HG03565 (cell line): ENCODE measurements around the gene SPPL3.
A peak's percentile ranks its signal among the peaks of the same experiment; 100 is the strongest.
"Not testable (repeated sequence)": the region's sequence is repeated elsewhere in the genome, so short reads cannot be mapped to it uniquely, and the experiment has no call there.

Experiments
- ATAC-seq: cut with Tn5 transposase; IDR thresholded peaks from one replicate; pipeline ENCODE4 v1.9.1; 2021; ENCODE audit warnings: mild to moderate bottlenecking, moderate library complexity; ENCODE audit not compliant: unreplicated experiment

Gene SPPL3

DNA sequence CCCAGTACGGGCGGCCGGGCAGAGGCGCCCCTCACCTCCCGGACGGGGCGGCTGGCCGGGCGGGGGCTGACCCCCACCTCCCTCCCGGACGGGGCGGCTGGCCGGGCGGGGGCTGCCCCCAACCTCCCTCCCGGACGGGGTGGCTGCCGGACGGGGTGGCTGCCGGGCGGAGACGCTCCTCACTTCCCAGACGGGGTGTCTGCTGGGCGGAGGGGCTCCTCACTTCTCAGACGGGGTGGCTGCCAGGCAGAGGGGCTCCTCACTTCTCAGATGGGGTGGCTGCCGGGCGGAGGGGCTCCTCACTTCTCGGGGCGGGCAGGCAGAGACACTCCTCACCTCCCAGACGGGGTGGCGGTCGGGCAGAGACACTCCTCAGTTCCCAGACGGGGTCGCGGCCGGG, 172.0 kb downstream of the SPPL3 start:
- not testable (repeated sequence) for ATAC-seq

DNA sequence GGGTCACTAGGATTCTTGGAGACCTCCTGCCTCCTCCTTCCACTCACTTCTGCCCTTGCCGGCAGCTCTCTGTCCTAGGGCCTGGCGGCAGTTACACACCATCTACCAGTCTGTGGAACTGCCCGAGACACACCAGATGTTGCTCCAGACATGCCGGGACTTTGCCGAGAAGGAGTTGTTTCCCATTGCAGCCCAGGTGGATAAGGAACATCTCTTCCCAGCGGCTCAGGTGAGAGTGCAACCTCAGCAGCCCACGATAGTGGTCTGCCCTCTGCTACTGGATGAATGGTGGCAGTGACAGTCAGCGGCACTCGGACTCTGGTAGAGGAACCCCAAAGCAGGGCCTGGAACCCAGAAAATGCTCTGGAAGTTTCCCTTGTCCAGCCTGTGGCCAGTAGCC, 177.2 kb downstream of the SPPL3 start:
- ATAC-seq: no peak

DNA sequence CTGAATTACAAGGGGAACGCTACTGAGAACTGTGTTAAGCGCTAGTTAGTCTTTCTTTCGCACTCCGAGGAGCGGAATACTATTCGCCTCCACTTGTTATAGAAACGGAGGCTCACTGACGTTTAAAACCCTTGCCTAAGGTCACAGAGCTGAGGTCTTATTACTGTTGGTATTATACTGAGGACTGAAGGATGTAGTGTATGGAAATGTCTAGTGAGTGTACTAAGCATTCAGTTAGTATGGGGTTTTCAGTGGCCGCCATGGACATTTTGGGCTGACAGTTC, 177.7 kb downstream of the SPPL3 start:
- ATAC-seq: no peak

DNA sequence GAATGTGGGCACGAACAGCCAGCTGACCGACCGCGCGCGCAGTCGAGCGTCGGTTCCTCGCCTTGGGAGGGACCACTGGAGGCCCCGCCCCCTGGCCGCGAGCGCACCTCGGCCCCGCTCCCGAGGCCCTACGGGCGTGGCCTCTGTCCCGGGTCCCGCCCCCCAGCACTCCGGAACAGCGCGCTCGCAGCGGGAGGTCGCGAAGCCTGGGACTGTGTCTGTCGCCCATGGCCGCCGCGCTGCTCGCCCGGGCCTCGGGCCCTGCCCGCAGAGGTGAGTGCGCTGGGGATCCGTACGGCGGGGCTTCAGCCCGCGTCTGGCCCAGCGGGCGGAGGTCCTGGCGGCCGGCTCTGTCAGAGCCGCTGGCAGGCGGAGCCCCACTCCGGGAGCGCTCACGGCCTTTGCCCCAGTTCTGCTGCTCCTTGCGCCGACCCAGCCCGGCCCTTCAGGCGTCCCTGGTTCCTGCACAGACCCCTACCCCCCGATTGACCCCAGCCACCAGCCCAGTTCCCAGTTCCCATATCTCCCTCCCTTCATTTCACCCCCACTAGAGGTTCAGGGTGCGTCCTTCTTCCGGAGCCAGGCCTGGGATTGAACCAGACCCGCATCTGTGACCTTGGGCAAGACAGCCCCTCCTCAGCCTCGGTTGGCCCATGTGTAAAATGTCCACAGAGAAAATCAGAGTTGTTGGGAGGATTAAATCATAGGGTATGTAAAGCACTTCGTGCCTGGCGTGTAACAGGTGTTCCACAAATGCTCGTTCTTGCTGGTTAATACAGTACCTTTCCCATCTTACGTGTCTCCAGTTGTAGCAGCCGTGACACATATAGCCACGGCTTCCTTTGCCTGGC, 178.3 kb downstream of the SPPL3 start, which contains the start of gene ACADS:
ACADS (plus strand) TSS at position 168 of the 851 bp plus-strand sequence; CDS start at position 228, 60 bp downstream.
- ATAC-seq: peak; percentile 84

DNA sequence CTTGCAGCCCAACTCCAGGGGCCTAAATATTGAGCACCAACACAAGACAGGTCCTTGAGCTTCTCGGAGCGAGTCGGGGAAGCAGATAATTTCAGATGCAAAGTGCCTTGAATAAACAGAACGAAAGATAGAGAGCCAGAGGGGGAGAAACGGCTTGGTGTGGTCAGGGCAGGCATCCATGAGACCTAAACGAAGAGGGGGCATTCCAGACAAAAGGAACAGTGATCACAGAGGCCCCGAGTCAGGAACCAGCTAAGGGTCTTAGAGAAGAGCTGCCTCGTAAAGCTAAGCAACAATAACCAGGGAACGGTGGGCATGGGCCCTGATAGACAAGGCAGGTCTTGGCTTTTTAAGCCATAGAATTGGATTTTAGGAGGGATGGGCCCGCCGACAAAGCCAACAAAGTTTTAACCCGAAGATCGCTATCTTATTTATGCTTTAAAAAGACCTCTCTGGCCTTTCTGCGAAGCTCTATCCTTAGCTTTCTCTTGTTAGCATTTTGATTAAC, 179.0 kb downstream of the SPPL3 start:
- no peak for ATAC-seq

DNA sequence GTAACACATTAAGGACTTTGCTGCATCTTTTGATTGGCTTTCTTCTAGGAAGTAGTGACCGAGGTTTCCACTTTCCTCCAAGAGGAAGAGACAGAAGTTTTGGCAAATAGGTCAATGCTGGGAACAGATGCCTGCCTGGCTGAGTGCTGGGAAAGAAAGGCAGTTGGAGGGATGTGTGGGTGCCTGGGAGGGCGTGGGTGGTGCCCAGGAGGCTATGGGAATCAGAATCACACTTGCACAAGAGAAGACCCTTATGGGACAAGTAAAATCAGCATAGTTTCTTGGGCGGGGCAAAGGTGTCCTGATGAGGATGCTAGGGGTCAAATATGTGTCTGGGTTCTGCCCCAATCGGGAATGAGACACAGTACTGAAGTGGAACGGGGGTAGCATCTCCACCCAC, 179.4 kb downstream of the SPPL3 start:
- ATAC-seq: no peak

DNA sequence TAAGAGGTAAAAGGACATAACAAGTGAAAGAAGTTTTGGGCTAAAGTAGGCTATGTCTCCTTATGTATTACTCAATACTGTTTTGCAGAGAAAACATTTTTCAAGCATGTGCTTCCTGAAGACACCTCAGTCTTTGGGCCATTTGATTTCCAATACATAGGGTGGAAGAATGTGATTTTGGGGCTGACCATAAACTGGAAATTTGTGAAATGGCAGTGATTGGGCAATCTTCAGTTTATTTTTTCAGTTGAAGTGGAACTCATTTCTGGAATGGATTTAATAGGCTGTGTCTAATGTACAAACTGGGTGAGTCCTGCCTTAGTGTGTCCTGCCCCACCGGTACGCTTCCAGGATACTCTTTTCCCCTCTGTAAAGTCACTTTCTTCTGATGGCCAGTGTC, 181.4 kb downstream of the SPPL3 start:
- no peak for ATAC-seq

DNA sequence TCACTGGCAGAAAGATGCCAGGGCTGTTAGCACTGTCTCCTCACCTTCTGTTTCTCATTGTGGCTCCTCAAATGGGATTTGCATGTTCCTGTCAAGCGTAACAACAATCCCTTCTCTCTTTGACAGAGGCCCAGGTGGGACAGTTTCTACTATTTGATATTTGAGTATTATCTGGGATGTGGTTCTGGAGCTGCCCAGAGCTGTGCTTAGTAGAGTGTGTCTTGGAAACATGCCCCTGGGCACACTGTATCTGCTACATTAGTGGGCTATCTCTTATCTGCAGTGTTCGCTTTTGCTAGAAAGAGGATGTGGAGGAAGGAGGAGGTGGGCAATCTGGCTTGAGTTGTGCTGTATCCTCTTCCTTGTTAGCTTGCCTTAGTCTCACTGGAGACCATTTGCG, 182.3 kb downstream of the SPPL3 start:
- no peak for ATAC-seq

DNA sequence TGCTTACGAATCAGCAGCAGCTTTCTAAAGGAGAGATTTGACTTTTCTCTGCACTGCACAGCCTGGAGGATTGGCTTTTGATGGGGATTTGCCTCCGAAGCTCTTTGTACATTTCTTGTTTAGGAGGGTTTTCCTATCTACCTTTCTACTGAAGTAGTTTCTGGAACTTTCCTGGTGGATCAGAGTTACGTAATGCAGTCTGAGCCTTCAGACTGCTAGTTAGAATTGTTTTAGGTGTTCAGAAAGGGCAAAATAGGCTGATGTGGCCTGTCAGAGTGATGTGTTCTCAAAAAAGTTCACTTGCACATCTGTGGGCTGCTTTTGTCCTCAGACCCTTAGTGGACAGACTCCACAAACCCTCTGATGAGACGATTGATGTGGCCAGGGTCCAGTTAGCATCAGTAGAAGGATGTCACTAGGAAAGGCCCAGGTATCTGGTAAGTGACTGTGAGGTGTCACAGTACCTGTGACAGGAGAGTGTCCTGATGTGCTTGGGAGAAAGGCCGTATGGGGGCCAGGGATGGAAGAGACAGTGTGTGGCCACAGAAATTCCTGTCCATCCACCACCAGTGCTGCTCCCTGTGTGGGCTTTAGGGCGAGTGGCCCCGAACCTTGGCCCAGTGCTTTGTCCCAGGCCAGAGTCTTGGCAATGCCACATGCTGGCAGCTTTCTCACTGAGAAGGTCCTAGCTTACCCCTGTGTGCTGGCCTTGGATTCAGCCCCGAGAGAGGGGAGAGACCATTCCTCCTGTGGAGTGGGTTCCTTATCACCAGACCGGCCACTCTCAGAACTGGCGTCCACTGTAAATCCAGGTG, 183.0 kb downstream of the SPPL3 start:
- ATAC-seq: no peak

DNA sequence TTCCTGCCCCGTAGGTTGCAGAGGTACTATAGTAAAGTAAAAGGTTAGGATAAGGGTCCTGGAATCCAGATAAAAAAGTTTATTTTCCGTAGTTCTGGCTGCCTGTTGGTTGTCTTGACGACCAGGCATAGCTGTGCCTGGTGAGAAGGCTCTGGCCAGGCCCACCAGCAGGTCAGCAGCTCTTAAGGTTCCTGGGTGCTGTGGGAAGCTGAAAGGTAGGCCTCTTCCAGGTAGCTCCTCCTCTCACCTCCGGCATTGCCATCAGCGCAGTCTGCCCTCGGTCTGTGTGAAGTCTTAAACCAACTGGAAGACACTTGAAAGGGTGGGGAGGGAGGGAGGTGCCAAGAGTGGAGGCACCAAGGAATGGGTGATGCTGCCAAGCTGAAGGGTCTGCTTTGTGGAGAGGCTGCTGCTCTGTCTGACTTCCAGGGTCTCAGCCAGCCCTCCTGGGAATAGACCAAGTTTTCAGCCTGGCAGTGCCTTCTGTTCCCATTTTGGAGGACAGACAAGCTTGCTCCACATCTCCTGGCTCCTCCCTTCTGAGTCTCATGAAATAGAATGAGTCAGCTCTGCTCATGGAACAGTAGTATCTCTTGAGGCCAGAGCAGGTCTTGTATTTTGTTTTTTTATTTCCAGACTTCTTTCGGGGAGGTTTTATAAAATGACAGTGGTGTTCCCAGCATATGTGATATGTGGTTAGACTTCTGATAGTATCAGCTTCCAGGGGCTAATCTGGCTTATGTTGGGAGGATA, 183.7 kb downstream of the SPPL3 start:
- ATAC-seq: no peak

DNA sequence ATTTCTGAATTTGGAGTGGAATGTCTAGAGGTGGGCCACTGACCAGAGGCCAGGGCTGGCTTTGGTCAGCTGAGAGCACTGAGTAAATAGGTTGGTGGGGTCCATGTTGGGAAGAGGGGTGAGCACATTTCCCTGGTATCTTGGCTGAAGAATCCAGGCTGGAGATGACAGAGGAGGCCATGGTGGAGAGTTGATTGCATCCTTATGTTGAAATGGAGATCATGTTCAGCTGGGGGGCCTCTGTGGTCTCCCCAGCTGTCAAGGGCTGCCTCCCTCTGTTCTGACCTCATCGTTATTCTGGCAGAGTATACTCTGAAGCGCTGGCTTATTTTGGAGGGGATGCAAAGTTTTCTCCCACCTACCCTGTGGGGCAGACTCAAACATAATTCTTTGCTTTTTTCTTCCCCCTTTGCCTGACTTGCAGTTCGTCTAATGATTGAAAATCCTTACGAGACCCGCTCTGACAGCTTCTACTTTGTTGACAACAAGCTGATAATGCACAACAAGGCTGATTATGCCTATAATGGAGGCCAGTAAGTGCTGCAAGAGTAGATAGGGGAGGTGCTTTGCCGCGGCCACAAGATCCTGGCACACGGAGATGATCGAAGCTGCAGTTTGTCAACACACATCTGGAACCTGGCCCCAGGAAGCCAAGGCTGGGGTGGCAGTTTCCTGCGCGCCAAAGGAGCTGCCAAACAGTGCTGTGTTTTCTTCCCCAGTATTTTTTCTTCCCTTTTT, 184.5 kb downstream of the SPPL3 start:
- ATAC-seq: no peak

DNA sequence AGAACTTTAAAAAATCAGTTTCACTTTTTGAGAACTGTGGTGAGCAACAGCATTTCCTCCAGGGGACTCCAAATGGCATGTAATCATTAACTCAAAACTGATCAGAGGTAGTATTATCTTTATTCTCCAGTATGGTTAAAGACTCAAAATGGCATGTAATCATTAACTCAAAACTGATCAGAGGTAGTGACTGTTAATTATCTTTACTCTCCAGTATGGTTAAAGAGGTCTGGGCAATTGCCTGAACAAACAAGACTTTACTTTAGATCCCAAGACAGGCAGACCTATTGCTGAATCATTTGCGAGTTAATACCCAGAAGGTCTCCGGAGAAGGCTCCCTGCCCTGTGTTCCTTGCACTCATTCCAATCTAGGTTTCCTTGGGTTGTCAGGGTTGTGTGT, 185.1 kb downstream of the SPPL3 start:
- ATAC-seq: no peak

DNA sequence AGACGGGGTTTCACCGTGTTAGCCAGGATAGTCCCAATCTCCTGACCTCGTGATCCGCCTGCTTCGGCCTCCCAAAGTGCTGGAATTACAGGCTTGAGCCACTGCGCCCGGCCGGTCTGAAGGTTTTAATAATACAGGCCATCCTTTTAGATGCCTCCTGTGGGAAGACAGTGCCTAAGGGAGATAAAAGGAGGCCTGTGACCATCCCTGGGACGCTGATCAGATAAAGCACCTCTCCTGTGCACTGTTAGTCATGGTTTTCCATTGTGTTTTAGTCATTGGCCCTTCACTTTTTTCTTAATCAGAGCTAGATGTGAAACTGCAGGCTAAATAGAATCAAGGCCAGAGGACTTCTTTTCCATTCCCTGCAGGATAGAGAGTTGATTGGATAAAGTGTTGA, 186.1 kb downstream of the SPPL3 start:
- no peak for ATAC-seq

DNA sequence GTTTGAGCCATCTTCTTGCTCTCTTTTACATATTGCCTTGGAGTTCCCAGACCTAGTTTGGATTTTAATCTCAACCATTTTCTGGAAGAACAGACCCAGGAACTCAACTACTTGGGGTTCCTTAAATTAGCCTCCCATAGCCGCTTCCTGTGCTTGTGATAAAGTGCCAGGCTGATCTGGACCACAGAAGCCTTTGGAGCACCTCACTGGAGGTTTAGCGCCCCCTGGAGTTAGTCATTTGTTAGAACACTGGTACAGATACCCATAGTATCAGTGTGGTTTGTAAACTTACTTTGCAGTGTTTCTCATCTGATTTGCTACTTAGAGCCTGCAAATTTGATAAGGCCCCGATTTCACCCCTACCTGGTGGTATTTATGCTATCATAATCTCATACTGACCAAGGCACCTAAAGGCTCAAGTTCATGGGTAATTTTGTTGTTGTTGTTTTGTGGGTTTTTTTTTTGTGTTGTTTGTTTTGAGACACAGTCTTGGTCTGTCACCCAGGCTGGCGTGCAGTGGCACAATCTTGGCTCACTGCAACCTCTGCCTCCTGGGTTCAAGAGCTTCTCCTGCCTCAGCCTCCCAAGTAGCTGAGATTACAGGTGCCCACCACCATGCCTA, 190.2 kb downstream of the SPPL3 start:
- ATAC-seq: no peak

DNA sequence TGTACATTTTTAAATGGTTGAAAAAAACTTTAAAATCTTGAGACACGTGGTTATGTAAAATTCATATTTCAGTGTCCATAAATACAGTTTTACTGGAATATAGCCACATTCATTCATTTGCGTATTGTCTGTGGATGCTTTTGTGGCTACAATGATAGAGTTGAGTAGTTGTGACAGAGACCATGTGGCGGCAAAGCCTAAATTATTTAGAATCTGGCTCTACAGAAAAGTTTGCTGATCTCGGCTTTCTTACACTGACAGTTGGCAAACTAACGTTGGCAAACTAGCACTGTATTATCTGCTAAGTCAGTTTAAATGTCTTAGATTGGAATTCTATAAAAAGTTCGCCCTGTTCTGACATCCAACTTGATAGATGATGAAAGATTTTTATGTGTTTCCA, 191.5 kb downstream of the SPPL3 start:
- ATAC-seq: no peak
